DND-41 (cell line): ENCODE measurements around the gene SPTBN5.

Experiments used
- ATAC-seq: fragments of 200-7000 bp; cut with Tn5 transposase; 3 replicates; pipeline ENCODE4 v1.9.1; 2021; ENCODE audit warnings: low read depth; ENCODE audit not compliant: insufficient read depth
- DNase-seq: peaks from one replicate; pipeline ENCODE4 v3.0.0-alpha.2; 2020
- H2AFZ ChIP-seq: 2 replicates; pipeline ENCODE4 v1.6.0; 2012; ENCODE audit warnings: low read depth, low read length
- H3K27ac ChIP-seq: 2 replicates; pipeline ENCODE4 v1.5.1; 2012; ENCODE audit warnings: low read length, inconsistent platforms
- H3K27me3 ChIP-seq: fragments of 200-600 bp; sonication (generic); 2 replicates; pipeline ENCODE4 v1.6.0; 2012; ENCODE audit warnings: low read length, mild to moderate bottlenecking, inconsistent platforms; ENCODE audit not compliant: insufficient read depth, poor library complexity
- H3K36me3 ChIP-seq: 2 replicates; pipeline ENCODE4 v1.5.1; 2012; ENCODE audit warnings: low read length, inconsistent platforms; ENCODE audit not compliant: insufficient read depth
- H3K4me1 ChIP-seq: 2 replicates; pipeline ENCODE4 v1.5.1; 2012; ENCODE audit warnings: mild to moderate bottlenecking, low read length; ENCODE audit not compliant: insufficient read depth
- H3K4me2 ChIP-seq: 2 replicates; pipeline ENCODE4 v1.6.0; 2012; ENCODE audit warnings: mild to moderate bottlenecking, moderate library complexity, low read length, inconsistent platforms; ENCODE audit not compliant: insufficient read depth
- H3K4me3 ChIP-seq, 2 experiments: fragments of 200-600 bp in 1 of 2; shearing (Covaris generic) in 1 of 2; 2 replicates each; pipeline ENCODE4 v1.5.1; 2012 to 2016; ENCODE audit warnings: inconsistent platforms in 2 of 2, low read length in 2 of 2, mild to moderate bottlenecking in 2 of 2, low read depth in 1 of 2, moderate library complexity in 1 of 2
- H3K79me2 ChIP-seq: 2 replicates; pipeline ENCODE4 v1.6.0; 2012; ENCODE audit warnings: low read length, inconsistent platforms; ENCODE audit not compliant: insufficient read depth
- H3K9ac ChIP-seq: 2 replicates; pipeline ENCODE4 v1.6.0; 2012; ENCODE audit warnings: low read depth, mild to moderate bottlenecking, inconsistent platforms, low read length, moderate library complexity
- H3K9me3 ChIP-seq: 2 replicates; pipeline ENCODE4 v1.5.1; 2012; ENCODE audit warnings: low read length, moderate library complexity, mild to moderate bottlenecking, inconsistent platforms; ENCODE audit not compliant: insufficient read depth, severe bottlenecking
- H4K20me1 ChIP-seq: 2 replicates; pipeline ENCODE4 v1.6.0; 2012; ENCODE audit warnings: low read length; ENCODE audit not compliant: insufficient read depth
- CTCF ChIP-seq: IDR thresholded peaks from 2 replicates; pipeline ENCODE4 v1.5.1; 2012; ENCODE audit warnings: borderline replicate concordance, low read length, moderate library complexity, mild to moderate bottlenecking; ENCODE audit not compliant: poor library complexity, severe bottlenecking; ENCODE audit errors: extremely low read depth
- EZH2 ChIP-seq: IDR thresholded peaks from 3 replicates; pipeline ENCODE4 v1.6.1; 2012; ENCODE audit warnings: borderline replicate concordance, low read depth, mild to moderate bottlenecking, moderate library complexity, low read length, inconsistent platforms; ENCODE audit not compliant: severe bottlenecking

The SPTBN5 gene

DNA sequence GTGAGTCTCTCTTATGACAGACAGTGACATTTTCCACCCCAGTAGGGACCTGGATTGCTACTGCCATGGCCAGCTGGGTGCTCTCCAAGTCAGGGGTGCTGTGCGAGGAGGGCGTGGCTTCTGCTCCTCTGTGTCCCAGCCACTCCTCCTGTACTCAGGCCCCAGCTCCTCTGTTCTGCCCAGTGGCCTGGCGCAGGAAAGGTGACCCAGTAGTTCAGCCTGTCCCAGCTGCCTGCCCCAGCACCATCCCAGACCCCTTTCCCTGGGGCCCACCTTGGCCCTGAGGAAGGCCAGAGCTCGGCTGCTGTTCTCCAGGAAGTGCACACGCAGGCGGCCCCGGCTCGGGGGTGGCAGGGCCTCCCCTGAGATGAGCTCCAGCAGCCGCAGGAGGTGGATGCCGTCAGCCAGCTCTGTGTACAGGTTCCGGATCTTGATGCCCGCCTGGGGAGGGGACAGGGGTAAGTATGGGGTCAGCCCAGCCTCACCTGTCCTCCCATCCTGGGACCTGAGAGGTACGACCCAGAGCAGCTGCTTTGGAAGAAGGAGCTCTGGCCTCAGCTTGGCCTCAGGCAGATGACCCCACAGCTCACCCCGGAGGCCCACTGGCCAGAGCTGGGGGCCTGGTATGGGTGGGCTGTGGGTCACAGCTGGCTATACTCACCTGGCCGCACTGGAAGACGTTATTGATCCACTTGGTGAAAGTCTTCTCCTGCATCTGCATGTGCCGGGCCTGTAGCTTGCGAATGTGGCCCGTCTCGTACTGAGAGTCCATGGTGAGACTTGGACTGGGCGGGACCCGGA, 1.0 kb downstream of the SPTBN5 start:
- no peaks in the 10 kb centered on the region for H3K4me1 ChIP-seq
- H3K9ac ChIP-seq = no peak overlapping the region
- H3K79me2 ChIP-seq = no peaks in the 10 kb centered on the region
- no peak overlapping the region for H3K4me2 ChIP-seq
- no peaks in the 10 kb centered on the region for H4K20me1 ChIP-seq
- no peak overlapping the region for H2AFZ ChIP-seq
- H3K4me3 ChIP-seq = no peak overlapping the region
- H3K27ac ChIP-seq = no peak overlapping the region
- no peak for ATAC-seq
- TF ChIP-seq CTCF = no peak
- TF ChIP-seq EZH2 = no peak
- H3K27me3 ChIP-seq = no peaks in the 10 kb centered on the region
- no peak for DNase-seq
- no peaks in the 10 kb centered on the region for H3K9me3 ChIP-seq
- H3K36me3 ChIP-seq = no peaks in the 10 kb centered on the region

DNA sequence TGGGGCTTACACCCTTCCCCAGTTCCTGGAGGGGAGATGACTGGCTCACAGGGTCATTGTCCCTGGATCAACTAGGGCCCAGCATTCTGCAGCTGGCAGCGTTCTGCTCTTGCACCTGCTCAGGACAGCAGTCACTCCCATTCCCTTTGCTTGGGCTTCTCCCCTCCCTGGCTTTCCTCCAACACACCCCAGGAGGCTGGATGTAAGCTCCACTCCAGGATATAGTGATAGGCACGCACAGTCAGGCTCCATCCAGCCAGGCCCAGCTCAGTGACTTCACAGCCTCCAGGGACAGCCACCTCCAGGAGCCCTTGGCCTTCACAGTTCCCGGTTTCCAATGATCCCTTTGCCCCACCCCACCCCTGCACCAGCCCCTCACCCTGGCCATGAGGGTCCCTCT, 1.9 kb downstream of the SPTBN5 start:
- Histone ChIP-seq H3K9me3 (no peaks in the 10 kb centered on the region), H2AFZ (no peak overlapping the region), H3K9ac (no peak overlapping the region), H3K4me3 (no peak overlapping the region), H3K79me2 (no peaks in the 10 kb centered on the region), H3K36me3 (no peaks in the 10 kb centered on the region), H3K27ac (no peak overlapping the region), H3K4me2 (no peak overlapping the region), H3K4me1 (no peaks in the 10 kb centered on the region), H3K27me3 (no peaks in the 10 kb centered on the region), H4K20me1 (no peaks in the 10 kb centered on the region)
- TF ChIP-seq EZH2 = no peak
- TF ChIP-seq CTCF = no peak
- DNase-seq (no peak), ATAC-seq (no peak)

GRCh38 chr15:41891226-41891625, 2.6 kb downstream of the SPTBN5 start:
- ATAC-seq = no peak
- H3K27ac ChIP-seq = no peak overlapping the region
- TF ChIP-seq CTCF (no peak), EZH2 (no peak)
- H3K4me3 ChIP-seq = no peak overlapping the region
- H3K4me1 ChIP-seq = no peaks in the 10 kb centered on the region
- H4K20me1 ChIP-seq = no peaks in the 10 kb centered on the region
- no peak overlapping the region for H3K4me2 ChIP-seq
- no peak for DNase-seq
- no peak overlapping the region for H3K9ac ChIP-seq
- H2AFZ ChIP-seq = no peak overlapping the region
- no peaks in the 10 kb centered on the region for H3K9me3 ChIP-seq
- H3K79me2 ChIP-seq = no peaks in the 10 kb centered on the region
- no peaks in the 10 kb centered on the region for H3K27me3 ChIP-seq
- H3K36me3 ChIP-seq = no peaks in the 10 kb centered on the region
